Measurements from ENCODE around the gene HAUS8. TPM values are rescaled to one million over a fixed set of nuclear protein-coding genes. Genes with fewer than 3 reads are reported as not detected.

Gene HAUS8
- total RNA-seq, 1 donor from 2014 or later = 4.5 TPM

DNA sequence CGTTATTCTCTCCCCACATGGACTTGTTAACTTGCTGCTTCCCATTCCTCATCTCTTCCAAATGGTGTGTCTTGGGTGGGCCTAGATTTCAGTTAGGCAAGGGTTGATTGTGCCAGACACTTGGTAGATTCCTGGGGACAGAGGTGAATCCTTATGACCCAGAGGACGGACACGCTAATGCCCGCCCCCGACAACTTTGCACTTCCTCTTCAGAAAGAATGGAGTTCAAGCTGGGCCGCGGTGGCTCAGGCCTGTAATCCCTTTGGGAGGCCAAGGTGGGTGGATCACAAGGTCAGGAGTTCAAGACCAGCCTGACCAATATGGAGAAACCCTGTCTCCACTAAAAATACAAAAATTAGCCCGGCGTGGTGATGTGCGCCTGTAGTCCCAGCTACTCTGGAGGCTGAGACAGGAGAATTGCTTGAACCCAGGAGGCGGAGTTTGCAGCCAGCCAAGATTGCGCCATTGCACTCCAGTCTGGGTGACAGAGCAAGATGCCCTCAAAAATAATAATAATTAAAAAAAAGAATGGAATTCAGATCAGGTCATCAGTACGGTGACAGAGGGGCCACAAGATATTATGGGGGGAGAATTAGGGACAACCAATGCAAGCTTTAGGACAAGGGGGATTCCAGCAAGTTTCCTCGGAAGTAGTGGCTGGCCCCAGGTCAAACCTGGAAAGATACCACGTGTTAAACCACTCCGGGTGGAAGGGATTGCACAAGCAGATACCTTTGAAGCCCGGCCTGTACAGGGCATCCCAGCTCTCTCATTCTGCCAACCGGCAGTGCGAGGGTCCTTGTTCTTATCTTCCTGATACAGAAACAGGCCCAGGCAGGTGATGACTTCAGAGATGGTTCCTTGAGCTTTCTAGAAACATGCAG is 3.0 kb upstream of the HAUS8 start:
- DNase-seq (no peak), ATAC-seq (ENCODE audit: poor library complexity) (no peak)
- intact Hi-C loops (cut with DNase I) = loop anchor here (5.0 kb wide), 1 partner anchor 59 kb away; no protein-coding TSS in a partner anchor

DNA sequence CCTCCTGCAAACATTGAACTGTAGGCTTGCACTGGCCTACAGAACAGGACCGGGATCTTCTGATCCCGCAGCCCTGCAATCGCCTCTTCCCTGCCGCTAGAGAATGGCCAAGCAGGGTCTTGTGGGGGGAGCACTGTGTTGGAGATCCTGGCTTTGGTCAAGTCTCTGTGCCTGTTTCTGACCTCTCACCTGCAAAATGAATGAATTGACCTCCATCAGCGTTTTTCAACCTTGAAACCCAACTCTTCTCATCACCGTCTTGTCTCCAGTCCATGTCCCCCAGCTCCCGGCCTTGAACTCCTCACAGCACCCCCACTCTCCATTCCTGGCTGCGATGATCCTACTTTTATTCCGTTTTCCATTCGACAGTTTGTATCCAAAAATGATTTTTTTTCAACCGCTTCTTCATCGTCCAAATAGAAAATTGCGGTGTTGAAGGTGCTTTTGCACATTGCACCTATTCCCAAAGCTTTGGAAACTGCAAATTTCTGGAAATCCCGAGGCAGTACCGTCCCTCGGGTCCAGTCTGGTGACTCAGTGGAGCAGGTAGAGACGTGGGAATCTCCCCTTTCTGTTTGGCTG is 2.3 kb upstream of the HAUS8 start:
- DNase-seq (no peak), ATAC-seq (ENCODE audit: poor library complexity) (no peak)
- intact Hi-C loops (cut with DNase I) = loop anchor here (5.0 kb wide), 1 partner anchor 60 kb away; no protein-coding TSS in a partner anchor

DNA sequence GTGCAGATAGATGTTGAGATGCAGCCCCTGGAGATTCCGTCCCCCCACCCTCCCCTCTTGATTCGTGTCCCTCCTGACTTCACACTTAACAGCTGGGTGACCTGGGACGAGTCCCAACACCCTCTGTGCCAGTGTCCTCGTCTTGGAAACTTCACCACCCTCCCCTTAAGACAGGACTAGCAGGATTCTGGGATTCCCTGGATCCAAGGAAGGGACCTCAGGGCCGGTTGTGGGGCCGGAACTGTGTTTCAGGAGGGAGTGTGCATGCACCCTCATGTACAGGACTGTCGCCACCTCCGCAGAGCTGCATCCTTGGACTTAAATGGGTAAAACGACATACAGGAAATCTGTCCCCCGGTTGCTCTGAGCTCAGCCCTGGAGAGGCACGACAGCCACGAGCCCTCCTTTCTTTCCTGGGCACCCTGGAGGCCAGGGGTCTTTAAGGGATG is 1.3 kb upstream of the HAUS8 start:
- ATAC-seq (ENCODE audit: poor library complexity) (no peak), DNase-seq (no peak)
- intact Hi-C loops (cut with DNase I) = loop anchor here (5.0 kb wide), 1 partner anchor 61 kb away; no protein-coding TSS in a partner anchor

- intact Hi-C loops (cut with DNase I) = loop anchor here (5.0 kb wide), 1 partner anchor 61 kb away; no protein-coding TSS in a partner anchor
- DNase-seq (peak; percentile 61), ATAC-seq (ENCODE audit: poor library complexity) (no peak)
Observed at GRCh38 chr19:17075864-17076542, 751 bp upstream of the HAUS8 start.

DNA sequence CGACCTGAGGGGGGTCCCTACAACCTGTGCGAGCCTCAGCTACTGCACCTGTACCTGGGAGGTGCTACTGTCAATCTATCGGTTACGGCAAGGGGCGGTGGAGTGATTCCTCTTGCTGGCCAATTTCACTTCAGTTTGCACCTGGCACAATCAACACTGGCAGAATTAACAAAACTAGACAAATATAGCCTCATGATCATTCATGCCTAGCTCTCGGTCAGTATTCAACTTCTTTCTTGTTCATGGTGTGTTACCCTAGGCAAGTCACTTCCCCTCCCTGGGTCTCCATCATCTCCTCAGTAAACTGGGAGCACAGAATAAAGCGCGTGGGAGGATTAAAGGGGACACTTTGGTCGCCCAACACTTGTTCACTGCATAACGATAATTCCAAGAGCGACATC is 618 bp downstream of the HAUS8 start:
- intact Hi-C loops (cut with DNase I) = loop anchor here (5.0 kb wide), 1 partner anchor 63 kb away; no protein-coding TSS in a partner anchor
- DNase-seq (no peak), ATAC-seq (ENCODE audit: poor library complexity) (no peak)

GRCh38 chr19:17073869-17074633 is 1.2 kb downstream of the HAUS8 start:
- ATAC-seq (ENCODE audit: poor library complexity) (no peak), DNase-seq (no peak)
- intact Hi-C loops (cut with DNase I) = no loop called here

GRCh38 chr19:17070912-17071311 is 4.3 kb downstream of the HAUS8 start:
- ATAC-seq (ENCODE audit: poor library complexity) (no peak), DNase-seq (no peak)
- intact Hi-C loops (cut with DNase I) = no loop called here

- ATAC-seq (ENCODE audit: poor library complexity) (no peak), DNase-seq (no peak)
- intact Hi-C loops (cut with DNase I) = no loop called here
Observed at GRCh38 chr19:17070421-17070820, 4.8 kb downstream of the HAUS8 start.

DNA sequence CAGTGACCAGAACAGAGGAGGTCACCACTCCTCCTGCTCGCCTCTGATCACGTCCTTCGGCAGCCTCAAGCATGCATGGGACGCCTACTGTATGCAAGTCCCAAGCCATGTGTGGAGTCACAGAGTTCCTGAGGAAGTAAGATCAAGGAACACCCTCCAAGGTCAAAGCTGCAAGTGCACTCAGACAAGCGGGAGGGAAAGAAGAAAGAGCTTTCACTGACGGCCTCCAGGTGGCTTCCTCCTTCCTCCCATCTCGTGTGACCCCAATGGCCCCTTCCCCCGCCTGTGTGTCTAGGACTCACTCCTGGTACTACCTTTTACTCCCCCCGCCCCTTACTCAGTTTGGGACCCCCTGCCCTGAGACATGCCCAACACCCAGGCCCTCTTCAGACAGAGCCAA is 6.1 kb downstream of the HAUS8 start:
- ATAC-seq (ENCODE audit: poor library complexity) (no peak), DNase-seq (no peak)
- intact Hi-C loops (cut with DNase I) = loop anchor here (5.0 kb wide), 1 partner anchor 213 kb away; the partner anchor contains the start of gene ANKLE1

GRCh38 chr19:17063428-17063827 is 11.8 kb downstream of the HAUS8 start:
- intact Hi-C loops (cut with DNase I) = no loop called here
- ATAC-seq (ENCODE audit: poor library complexity) (no peak), DNase-seq (no peak)

GRCh38 chr19:17061691-17062090 is 13.6 kb downstream of the HAUS8 start:
- no peak for ATAC-seq (ENCODE audit: poor library complexity)
- intact Hi-C loops (cut with DNase I) = no loop called here
- no peak for DNase-seq

DNA sequence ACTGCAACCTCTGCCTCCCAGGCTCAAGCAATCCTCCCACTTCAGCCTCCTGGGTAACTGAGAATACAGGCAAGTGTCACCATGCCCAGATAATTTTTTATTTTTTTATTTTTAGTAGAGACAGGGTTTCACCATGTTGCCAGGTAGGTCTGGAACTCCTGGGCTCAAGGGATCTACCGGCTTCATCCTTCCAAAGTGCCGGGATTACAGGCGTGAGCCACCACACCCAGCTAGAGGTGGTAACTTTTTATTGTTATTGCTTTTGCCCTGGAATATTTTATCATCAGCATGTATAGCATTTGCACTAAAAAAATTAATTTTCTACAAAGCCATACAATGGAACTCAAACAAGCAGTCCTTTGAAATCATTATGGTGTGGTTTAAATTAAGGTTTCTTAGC is 14.0 kb downstream of the HAUS8 start:
- no peak for DNase-seq
- intact Hi-C loops (cut with DNase I) = no loop called here
- no peak for ATAC-seq (ENCODE audit: poor library complexity)

DNA sequence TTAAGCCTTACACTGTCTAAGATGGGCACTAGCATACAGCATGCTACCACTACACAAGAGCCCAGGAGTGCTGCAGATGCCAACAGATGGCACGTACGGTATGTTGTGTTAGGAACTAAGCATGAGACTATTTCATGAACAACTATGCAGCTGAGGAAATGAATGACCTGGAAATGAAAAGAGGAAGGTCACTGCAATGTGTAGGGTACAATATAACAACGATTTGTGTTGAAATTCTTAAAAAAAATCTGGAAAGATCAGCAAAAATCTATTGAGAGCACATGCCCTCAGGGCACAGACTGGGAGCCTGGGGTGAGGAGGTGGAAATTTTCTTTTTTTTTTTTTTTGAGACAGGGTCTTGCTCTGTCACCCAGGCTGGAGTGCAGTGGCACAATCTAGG is 14.4 kb downstream of the HAUS8 start:
- DNase-seq = no peak
- intact Hi-C loops (cut with DNase I) = no loop called here
- ATAC-seq (ENCODE audit: poor library complexity) = peak; percentile 34

GRCh38 chr19:17058236-17058635 is 17.0 kb downstream of the HAUS8 start:
- DNase-seq (no peak), ATAC-seq (ENCODE audit: poor library complexity) (no peak)
- intact Hi-C loops (cut with DNase I) = no loop called here

DNA sequence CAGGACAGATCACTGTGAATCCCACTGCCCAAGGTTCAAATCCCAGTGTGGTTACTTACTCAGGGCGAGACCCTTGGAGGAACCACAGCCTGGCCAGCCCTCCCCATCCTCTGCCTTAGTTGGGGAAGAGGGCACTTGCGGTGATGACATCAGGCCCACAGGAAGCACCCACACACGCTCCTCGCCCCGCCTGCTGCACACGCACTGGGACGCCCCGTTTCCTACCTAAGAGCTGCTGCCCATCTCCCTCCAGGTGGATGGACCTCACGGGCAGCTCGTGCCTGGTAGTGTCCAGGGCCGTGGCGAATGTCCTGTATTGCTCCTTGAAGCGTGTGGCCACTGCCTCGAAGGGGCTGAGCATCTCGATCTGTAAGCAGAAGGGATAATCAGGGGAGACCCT is 19.6 kb downstream of the HAUS8 start:
- ATAC-seq (ENCODE audit: poor library complexity) (no peak), DNase-seq (no peak)

GRCh38 chr19:17054746-17055145 is 20.5 kb downstream of the HAUS8 start:
- no peak for DNase-seq
- no peak for ATAC-seq (ENCODE audit: poor library complexity)
- intact Hi-C loops (cut with DNase I) = no loop called here

More for the DNA sequence above, 19.6 kb downstream of the HAUS8 start:
- intact Hi-C loops (cut with DNase I) = no loop called here

DNA sequence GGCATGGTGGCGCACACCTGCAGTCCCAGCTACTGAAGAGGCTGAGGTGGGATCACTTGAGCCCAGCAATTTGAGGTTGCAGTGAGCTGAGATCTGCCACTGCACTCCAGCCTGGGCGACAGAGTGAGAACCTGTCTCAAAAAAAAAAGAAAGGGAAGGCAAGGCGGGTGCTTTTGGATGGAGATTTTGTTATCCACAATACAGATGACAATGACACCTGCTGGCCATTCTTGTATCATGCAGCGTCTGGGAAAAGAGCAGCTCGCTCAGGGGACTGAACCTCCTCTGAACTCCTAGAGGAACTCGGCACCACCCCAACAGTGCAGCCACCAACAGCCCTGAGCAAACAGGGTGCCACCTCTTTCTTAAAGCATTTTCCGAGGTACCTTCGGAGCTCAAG is 22.8 kb downstream of the HAUS8 start:
- ATAC-seq (ENCODE audit: poor library complexity) = peak; percentile 51
- no peak for DNase-seq

DNA sequence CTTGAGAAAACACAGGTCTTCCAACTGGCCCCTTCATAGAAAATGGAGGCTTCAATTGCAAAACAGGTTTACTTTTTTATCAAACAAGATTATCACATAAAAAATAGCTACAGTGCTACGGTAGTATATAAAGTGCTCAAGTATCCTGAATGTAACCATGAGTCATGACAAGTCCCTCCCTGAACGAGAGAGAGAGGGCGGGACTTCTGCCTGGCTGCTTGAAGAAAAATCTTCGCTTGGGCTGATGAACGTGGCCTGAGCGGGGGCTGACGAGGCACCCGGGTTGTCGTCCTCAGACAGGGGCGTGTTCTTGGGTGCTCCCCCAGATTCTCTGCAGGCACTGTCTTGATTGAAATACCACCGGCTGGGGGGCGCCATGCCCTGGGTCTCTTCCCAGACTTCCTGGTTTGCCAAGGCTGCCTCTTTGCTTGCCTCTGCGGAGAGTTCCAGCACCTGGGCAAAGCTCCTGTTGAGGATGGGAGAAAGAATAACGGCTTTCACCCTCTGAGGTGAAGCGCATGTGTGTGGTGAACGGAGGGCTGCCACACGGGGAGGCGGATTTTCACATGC is 25.5 kb downstream of the HAUS8 start:
- DNase-seq (no peak), ATAC-seq (ENCODE audit: poor library complexity) (no peak)
- intact Hi-C loops (cut with DNase I) = no loop called here

More for the DNA sequence above, 22.8 kb downstream of the HAUS8 start:
- intact Hi-C loops (cut with DNase I) = loop anchor here (2.0 kb wide), 1 partner anchor 280 kb away; no protein-coding TSS in a partner anchor

All from Right ventricle myocardium superior (tissue), 1 donor.